BE2C (cell line): ENCODE data around the gene RC3H2.
A peak's percentile ranks its signal among the peaks of the same experiment; 100 is the strongest.

ENCODE experiments used
- DNase-seq: peaks from one replicate; pipeline ENCODE4 v3.0.0-alpha.2; 2020
- H3K27me3 ChIP-seq: fragments of 250-450 bp; sonication (Bioruptor Pico); 2 replicates; pipeline ENCODE4 v1.5.1; 2020; ENCODE audit warnings: mild to moderate bottlenecking
- H3K36me3 ChIP-seq: fragments of 250-450 bp; sonication (Bioruptor Pico); 2 replicates; pipeline ENCODE4 v1.5.1; 2020; ENCODE audit warnings: mild to moderate bottlenecking
- H3K4me1 ChIP-seq: fragments of 250-450 bp; sonication (Bioruptor Pico); 2 replicates; pipeline ENCODE4 v1.5.1; 2020
- H3K4me3 ChIP-seq: 2 replicates; pipeline ENCODE4 v1.5.1; 2011; ENCODE audit warnings: low read depth, low read length
- H3K9me3 ChIP-seq: fragments of 250-450 bp; sonication (Bioruptor Pico); 2 replicates; pipeline ENCODE4 v1.5.1; 2020
- TF ChIP-seq, protein P1 (sequence below): IDR thresholded peaks from 2 replicates; pipeline ENCODE4 v1.5.1; 2012; ENCODE audit warnings: mild to moderate bottlenecking, low read depth, low read length

The RC3H2 gene

DNA sequence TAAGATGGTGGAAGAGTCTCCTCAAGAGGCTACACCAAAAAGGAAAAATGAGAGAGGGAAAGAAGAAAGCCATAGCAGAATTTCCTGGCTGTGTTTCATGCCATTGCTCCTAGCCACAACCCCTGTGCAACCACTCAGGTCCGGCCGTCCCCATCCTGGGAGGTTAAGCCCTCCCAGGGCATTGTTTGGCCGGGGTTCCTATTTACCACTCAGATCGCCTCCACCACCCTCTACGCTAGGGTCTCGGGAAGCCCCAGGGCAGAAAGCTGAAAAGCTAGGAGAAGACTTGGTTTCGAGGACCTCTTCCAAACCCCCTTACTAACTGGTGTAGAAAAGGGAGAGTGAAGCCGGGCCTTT, 715 bp downstream of the RC3H2 start:
- Histone ChIP-seq H3K9me3 (no peaks in the 10 kb centered on the region), H3K4me1 (no peaks in the 10 kb centered on the region), H3K4me3 (peak overlapping the region; percentile 96), H3K27me3 (no peaks in the 10 kb centered on the region), H3K36me3 (no peaks in the 10 kb centered on the region; the same call in none of the 2 replicates)
- DNase-seq, result peak; percentile 44
- TF ChIP-seq, protein P1, sequence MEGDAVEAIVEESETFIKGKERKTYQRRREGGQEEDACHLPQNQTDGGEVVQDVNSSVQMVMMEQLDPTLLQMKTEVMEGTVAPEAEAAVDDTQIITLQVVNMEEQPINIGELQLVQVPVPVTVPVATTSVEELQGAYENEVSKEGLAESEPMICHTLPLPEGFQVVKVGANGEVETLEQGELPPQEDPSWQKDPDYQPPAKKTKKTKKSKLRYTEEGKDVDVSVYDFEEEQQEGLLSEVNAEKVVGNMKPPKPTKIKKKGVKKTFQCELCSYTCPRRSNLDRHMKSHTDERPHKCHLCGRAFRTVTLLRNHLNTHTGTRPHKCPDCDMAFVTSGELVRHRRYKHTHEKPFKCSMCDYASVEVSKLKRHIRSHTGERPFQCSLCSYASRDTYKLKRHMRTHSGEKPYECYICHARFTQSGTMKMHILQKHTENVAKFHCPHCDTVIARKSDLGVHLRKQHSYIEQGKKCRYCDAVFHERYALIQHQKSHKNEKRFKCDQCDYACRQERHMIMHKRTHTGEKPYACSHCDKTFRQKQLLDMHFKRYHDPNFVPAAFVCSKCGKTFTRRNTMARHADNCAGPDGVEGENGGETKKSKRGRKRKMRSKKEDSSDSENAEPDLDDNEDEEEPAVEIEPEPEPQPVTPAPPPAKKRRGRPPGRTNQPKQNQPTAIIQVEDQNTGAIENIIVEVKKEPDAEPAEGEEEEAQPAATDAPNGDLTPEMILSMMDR, result no peak

DNA sequence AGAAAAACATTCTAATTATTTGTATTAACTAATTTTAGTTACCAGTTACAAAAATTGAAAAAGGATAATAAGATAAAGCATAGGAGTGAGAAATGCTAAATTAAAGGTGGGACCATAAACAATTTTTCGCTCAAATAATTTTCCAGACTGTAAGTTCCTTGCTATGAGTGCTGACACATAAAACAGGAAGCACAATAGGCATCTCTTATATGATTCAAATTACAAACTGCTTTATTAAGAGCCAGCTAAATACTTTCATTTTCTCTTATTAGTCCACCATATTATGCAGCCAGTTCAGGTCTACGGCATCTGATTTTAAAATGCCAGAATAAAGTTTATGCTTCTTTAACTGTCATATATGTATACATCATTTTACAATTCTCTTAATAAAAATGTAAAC, 4.4 kb downstream of the RC3H2 start:
- Histone ChIP-seq H3K4me1 (no peaks in the 10 kb centered on the region), H3K36me3 (peaks cover 11% of the 10 kb centered on the region), H3K27me3 (no peaks in the 10 kb centered on the region), H3K4me3 (no peak overlapping the region), H3K9me3 (no peaks in the 10 kb centered on the region)
- TF ChIP-seq, protein P1, result no peak
- no peak for DNase-seq

DNA sequence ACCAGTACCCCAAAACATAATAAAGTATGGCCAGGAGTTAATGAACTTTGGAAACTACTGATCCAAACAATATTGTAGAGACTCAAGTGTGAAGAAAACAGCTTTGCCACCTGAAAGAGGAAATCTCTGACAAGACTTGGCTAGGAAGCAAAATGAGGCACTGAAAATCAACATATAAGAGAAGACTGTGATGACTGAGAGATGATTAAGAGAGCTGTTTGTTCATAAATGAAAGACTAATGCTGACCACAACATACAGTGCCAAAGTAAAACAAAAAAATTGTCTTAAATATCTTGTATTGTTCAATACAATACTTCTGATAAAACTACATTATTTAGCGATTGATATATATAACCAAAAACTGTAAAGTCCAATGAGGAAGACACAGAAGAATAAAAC, 7.2 kb downstream of the RC3H2 start:
- peaks cover 38% of the 10 kb centered on the region for H3K36me3 ChIP-seq
- H3K27me3 ChIP-seq, result no peaks in the 10 kb centered on the region
- no peaks in the 10 kb centered on the region for H3K9me3 ChIP-seq
- H3K4me3 ChIP-seq, result no peak overlapping the region
- TF ChIP-seq, protein P1, result no peak
- no peaks in the 10 kb centered on the region for H3K4me1 ChIP-seq
- DNase-seq, result no peak

DNA sequence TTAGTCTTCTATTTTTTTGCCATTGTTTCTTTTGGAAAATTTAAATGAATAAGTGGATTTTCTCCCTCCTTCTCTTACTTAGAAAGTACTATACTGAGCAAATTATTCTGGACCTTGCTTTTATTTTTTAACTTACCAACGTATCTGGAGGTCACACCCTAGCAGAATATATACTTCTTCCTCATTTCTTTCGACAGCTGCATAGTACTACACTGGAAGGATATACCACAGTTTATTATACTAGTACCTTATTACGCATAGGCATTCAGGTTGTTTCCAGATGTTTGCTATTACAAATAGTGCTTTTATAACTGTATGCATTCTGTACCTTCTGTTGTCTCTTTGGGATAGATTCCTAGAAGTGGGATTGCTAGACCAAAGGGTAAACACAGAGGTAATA, 16.7 kb downstream of the RC3H2 start:
- no peak for DNase-seq
- H3K4me3 ChIP-seq, result no peak overlapping the region
- TF ChIP-seq, protein P1, result no peak
- H3K4me1 ChIP-seq, result no peaks in the 10 kb centered on the region
- no peaks in the 10 kb centered on the region for H3K27me3 ChIP-seq
- H3K36me3 ChIP-seq, result peaks cover 46% of the 10 kb centered on the region
- no peaks in the 10 kb centered on the region for H3K9me3 ChIP-seq

DNA sequence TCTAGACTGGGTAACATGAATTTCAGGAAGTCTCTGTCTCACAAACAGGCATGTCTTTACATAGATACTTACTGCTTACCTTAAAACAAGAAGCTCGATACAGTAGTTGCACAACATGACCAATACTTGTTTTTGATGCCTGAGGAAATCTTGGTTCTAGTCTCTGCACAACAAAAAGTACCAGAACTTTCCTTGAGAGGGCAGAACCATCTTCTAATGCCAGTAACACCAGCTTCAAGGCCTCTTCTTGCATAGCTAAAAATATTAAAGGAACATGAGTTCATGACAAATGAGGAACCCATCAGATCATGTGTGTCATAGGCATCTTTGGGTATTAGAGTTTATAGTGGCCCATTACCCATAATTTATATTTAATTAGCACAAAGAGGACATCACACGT, 22.0 kb downstream of the RC3H2 start:
- Histone ChIP-seq H3K4me3 (no peak overlapping the region), H3K9me3 (no peaks in the 10 kb centered on the region), H3K4me1 (no peaks in the 10 kb centered on the region), H3K36me3 (peaks cover 52% of the 10 kb centered on the region), H3K27me3 (no peaks in the 10 kb centered on the region)
- TF ChIP-seq, protein P1, result no peak
- no peak for DNase-seq

DNA sequence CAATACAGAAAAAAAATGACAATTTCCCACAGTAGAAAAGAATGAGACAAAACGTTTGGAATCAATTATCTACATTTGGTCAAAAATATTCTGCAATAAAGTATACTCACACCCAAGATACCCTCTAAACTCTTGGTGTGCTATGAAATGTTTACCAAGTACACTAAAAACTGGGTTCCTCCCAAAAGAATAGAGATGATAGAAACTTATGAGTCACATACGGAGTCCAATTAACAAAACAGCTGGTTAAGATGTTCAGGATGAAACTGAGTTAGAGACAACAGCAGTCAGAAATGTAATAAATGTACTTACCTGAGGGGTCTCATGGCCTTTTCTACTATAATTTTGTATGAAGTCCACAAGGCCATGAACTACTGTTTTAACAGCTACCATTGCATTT, 25.7 kb downstream of the RC3H2 start:
- Histone ChIP-seq H3K36me3 (peaks cover 87% of the 10 kb centered on the region), H3K4me3 (no peak overlapping the region), H3K27me3 (no peaks in the 10 kb centered on the region), H3K9me3 (no peaks in the 10 kb centered on the region), H3K4me1 (no peaks in the 10 kb centered on the region)
- DNase-seq, result no peak
- TF ChIP-seq, protein P1, result no peak
